Keratinocyte (primary cell): Measurements from ENCODE around the gene MROH7. TPM values are rescaled to one million over a fixed set of nuclear protein-coding genes. Genes with fewer than 3 reads are reported as not detected.

Source experiments
- DNase-seq: peaks from one replicate; pipeline ENCODE4 v3.0.0-alpha.2; 2011; ENCODE audit warnings: low read depth, missing footprints, low spot score
- FAIRE-seq: peaks from 2 replicates; lab custom pipeline; 2011; peaks lifted over from hg19 to GRCh38; lab: Jason Lieb, UNC
- H2AFZ ChIP-seq: 2 replicates; pipeline ENCODE4 v1.6.0; 2012; ENCODE audit warnings: low read length, control low read depth, inconsistent platforms; ENCODE audit not compliant: control insufficient read depth
- H3K27ac ChIP-seq: 2 replicates; pipeline ENCODE4 v1.5.1; 2011; ENCODE audit warnings: low read length; ENCODE audit not compliant: control insufficient read depth, insufficient read depth
- H3K27me3 ChIP-seq: 3 replicates; pipeline ENCODE4 v1.6.0; 2011; ENCODE audit warnings: low read length; ENCODE audit not compliant: control insufficient read depth, insufficient read depth; ENCODE audit errors: extremely low read depth
- H3K36me3 ChIP-seq, 2 experiments: 2 replicates in 1 of 2; 3 replicates in 1 of 2; pipeline ENCODE4 v1.5.1; 2011; ENCODE audit warnings: low read length in 2 of 2, mild to moderate bottlenecking in 1 of 2; ENCODE audit not compliant: control insufficient read depth in 2 of 2, insufficient read depth in 2 of 2; ENCODE audit errors: extremely low read depth in 1 of 2
- H3K4me1 ChIP-seq: 3 replicates; pipeline ENCODE4 v1.5.1; 2011; ENCODE audit warnings: low read length; ENCODE audit not compliant: control insufficient read depth, insufficient read depth; ENCODE audit errors: extremely low read depth
- H3K4me2 ChIP-seq: 3 replicates; pipeline ENCODE4 v1.6.0; 2011; ENCODE audit warnings: low read depth, low read length; ENCODE audit not compliant: control insufficient read depth, insufficient read depth; ENCODE audit errors: extremely low read depth
- H3K4me3 ChIP-seq, 3 experiments: fragments of 200-600 bp in 1 of 3; sonication (generic) in 1 of 3; 2 replicates in 2 of 3; 3 replicates in 1 of 3; pipeline ENCODE4 v1.5.1; 2011 to 2016; ENCODE audit warnings: low read length in 3 of 3, mild to moderate bottlenecking in 3 of 3, control low read depth in 2 of 3, inconsistent platforms in 1 of 3, low read depth in 1 of 3, mixed read lengths in 1 of 3, mixed run types in 1 of 3, moderate library complexity in 1 of 3; ENCODE audit not compliant: control insufficient read depth in 2 of 3, insufficient read depth in 2 of 3; ENCODE audit errors: extremely low read depth in 1 of 3
- H3K79me2 ChIP-seq: 2 replicates; pipeline ENCODE4 v1.6.0; 2012; ENCODE audit warnings: low read length; ENCODE audit not compliant: control insufficient read depth, insufficient read depth
- H3K9ac ChIP-seq: 3 replicates; pipeline ENCODE4 v1.6.0; 2011; ENCODE audit warnings: low read length; ENCODE audit not compliant: control insufficient read depth, insufficient read depth; ENCODE audit errors: extremely low read depth
- H3K9me1 ChIP-seq: 3 replicates; pipeline ENCODE4 v1.6.0; 2011; ENCODE audit warnings: low read length; ENCODE audit not compliant: control insufficient read depth, insufficient read depth; ENCODE audit errors: extremely low read depth
- H3K9me3 ChIP-seq: 2 replicates; pipeline ENCODE4 v1.5.1; 2012; ENCODE audit warnings: low read depth, low read length; ENCODE audit not compliant: control insufficient read depth
- H4K20me1 ChIP-seq: 3 replicates; pipeline ENCODE4 v1.6.0; 2011; ENCODE audit warnings: low read length; ENCODE audit not compliant: control insufficient read depth, insufficient read depth; ENCODE audit errors: extremely low read depth
- EZH2 ChIP-seq: IDR thresholded peaks from one replicate; pipeline ENCODE4 v1.6.1; 2012; ENCODE audit warnings: inconsistent platforms, mild to moderate bottlenecking, low read length, moderate library complexity
- dilution Hi-C: fragments of 300-500 bp; cut with MboI; formaldehyde crosslinking; loops from one replicate; pipeline ENCODE4 v1.7.0; 2020; ENCODE audit warnings: low sequenced_read_pairs; ENCODE audit not compliant: extremely low pct_ligation_motif_present
- polyA plus RNA-seq, 5 experiments: library from polyadenylated mRNA; depleted of rRNA in 3 of 5; stranded (reverse) in 3 of 5; stranded (forward) in 1 of 5; unstranded in 1 of 5; fragments of >200 nt; gene quantifications; 1 replicate in 1 of 5; 2 replicates in 3 of 5; 3 replicates in 1 of 5; pipeline versions ENCODE4 v1.2.1 to v1.2.3, GENCODE V29; 2011 to 2012; ENCODE audit warnings: missing spikeins in 2 of 5, low read depth in 1 of 5, low replicate concordance in 1 of 5
- TF ChIP-seq, protein P1 (sequence below), 3 experiments: IDR thresholded peaks in 1 of 3; conservative IDR thresholded peaks in 1 of 3; optimal IDR thresholded peaks in 1 of 3; 2 replicates in 2 of 3; 3 replicates in 1 of 3; pipeline versions ENCODE3 to v1.5.1; 2011; ENCODE audit warnings: low read length in 3 of 3, mild to moderate bottlenecking in 3 of 3, moderate library complexity in 2 of 3, control low read depth in 1 of 3, inconsistent platforms in 1 of 3; ENCODE audit not compliant: insufficient read depth in 2 of 3; ENCODE audit errors: extremely low read depth in 1 of 3

The MROH7 gene
- polyA plus RNA-seq, 1 donor (not counting 4 experiments of a cell fraction or from before 2014, with no cell fraction given), result not detected

DNA sequence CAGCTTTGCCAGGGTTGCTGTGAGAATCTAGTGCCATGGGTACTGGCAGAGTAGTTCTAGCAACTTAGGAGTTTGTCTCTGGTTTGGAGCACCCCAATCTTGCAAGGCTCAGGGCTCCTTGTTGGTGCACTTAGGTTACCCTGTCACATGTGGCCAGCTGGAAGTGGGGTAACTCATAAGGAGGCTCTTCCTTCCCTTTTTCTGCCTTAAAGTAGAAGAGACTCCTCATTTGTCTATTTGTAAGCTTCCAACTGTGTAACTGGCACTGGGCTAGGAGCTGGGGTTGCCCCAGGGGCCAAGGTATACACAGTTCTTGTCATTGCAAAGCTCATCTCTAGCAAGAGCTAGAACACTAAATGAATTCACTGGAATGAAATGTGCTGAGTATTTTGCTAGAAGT, 10.6 kb downstream of the MROH7 start:
- dilution Hi-C loops, result no loop called here
- H2AFZ ChIP-seq, result no peak overlapping the region
- H3K9ac ChIP-seq, result no peak overlapping the region
- no peak overlapping the region for H3K4me2 ChIP-seq
- H3K4me3 ChIP-seq, result no peak overlapping the region
- H3K27ac ChIP-seq, result no peak overlapping the region
- no peaks in the 10 kb centered on the region for H3K9me3 ChIP-seq
- no peaks in the 10 kb centered on the region for H3K79me2 ChIP-seq
- no peaks in the 10 kb centered on the region for H4K20me1 ChIP-seq
- DNase-seq (no peak), FAIRE-seq (no peak)
- peaks cover 13% of the 10 kb centered on the region for H3K27me3 ChIP-seq
- TF ChIP-seq, protein P1, sequence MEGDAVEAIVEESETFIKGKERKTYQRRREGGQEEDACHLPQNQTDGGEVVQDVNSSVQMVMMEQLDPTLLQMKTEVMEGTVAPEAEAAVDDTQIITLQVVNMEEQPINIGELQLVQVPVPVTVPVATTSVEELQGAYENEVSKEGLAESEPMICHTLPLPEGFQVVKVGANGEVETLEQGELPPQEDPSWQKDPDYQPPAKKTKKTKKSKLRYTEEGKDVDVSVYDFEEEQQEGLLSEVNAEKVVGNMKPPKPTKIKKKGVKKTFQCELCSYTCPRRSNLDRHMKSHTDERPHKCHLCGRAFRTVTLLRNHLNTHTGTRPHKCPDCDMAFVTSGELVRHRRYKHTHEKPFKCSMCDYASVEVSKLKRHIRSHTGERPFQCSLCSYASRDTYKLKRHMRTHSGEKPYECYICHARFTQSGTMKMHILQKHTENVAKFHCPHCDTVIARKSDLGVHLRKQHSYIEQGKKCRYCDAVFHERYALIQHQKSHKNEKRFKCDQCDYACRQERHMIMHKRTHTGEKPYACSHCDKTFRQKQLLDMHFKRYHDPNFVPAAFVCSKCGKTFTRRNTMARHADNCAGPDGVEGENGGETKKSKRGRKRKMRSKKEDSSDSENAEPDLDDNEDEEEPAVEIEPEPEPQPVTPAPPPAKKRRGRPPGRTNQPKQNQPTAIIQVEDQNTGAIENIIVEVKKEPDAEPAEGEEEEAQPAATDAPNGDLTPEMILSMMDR (optimal IDR thresholded peaks at IDR 0.05 in 1 of 3, IDR thresholded peaks at IDR 0.05 in 1 of 3, conservative IDR thresholded peaks at IDR 0.05 in 1 of 3; ENCODE audit: extremely low read depth in 1 of 3, insufficient read depth in 2 of 3, low read length in 3 of 3), result no peak
- TF ChIP-seq EZH2, result no peak
- H3K36me3 ChIP-seq, result no peaks in the 10 kb centered on the region
- no peaks in the 10 kb centered on the region for H3K9me1 ChIP-seq
- H3K4me1 ChIP-seq, result no peaks in the 10 kb centered on the region

GRCh38 chr1:54653036-54653435, 11.4 kb downstream of the MROH7 start:
- Histone ChIP-seq H3K27ac (no peak overlapping the region), H3K4me3 (no peak overlapping the region), H3K9me3 (no peaks in the 10 kb centered on the region), H3K4me1 (no peaks in the 10 kb centered on the region), H3K9ac (no peak overlapping the region), H3K79me2 (no peaks in the 10 kb centered on the region), H3K9me1 (no peaks in the 10 kb centered on the region), H2AFZ (no peak overlapping the region), H3K4me2 (no peak overlapping the region), H3K27me3 (peaks cover 13% of the 10 kb centered on the region), H3K36me3 (no peaks in the 10 kb centered on the region), H4K20me1 (no peaks in the 10 kb centered on the region)
- DNase-seq (no peak), FAIRE-seq (no peak)
- TF ChIP-seq, protein P1 (optimal IDR thresholded peaks at IDR 0.05 in 1 of 3, IDR thresholded peaks at IDR 0.05 in 1 of 3, conservative IDR thresholded peaks at IDR 0.05 in 1 of 3; ENCODE audit: extremely low read depth in 1 of 3, insufficient read depth in 2 of 3, low read length in 3 of 3), result no peak
- no peak for TF ChIP-seq EZH2
- dilution Hi-C loops, result no loop called here
